OCI-LY7 (cell line): ENCODE results near the gene PLCG1. TPM values are rescaled to one million over a fixed set of nuclear protein-coding genes. Genes with fewer than 3 reads are reported as not detected.

Experiments
- BruUV-seq: library from RNA; stranded (reverse); fragments of 400-500 nt; replicated peaks from 2 replicates; lab custom pipeline; 2021; lab: Mats Ljungman, UMichigan
- CTCF ChIA-PET: fragments of 300-600 bp; sonication (Branson Sonifier 250); formaldehyde crosslinking; loops from one replicate; lab custom pipeline; 2022; ENCODE audit warnings: antibody characterized with exemption; ENCODE audit not compliant: unreplicated experiment; lab: Charles Lee
- POLR2A ChIA-PET: fragments of 300-600 bp; sonication (Branson Sonifier 250); formaldehyde crosslinking; loops from one replicate; lab custom pipeline; 2022; ENCODE audit warnings: antibody characterized with exemption; lab: Charles Lee
- DNase-seq: peaks from one replicate; pipeline ENCODE4 v3.0.0-alpha.2; 2015; ENCODE audit warnings: low spot score
- H2AFZ ChIP-seq: fragments of 200-600 bp; sonication (generic), shearing (Covaris generic); 2 replicates; pipeline ENCODE4 v1.6.1; 2014; ENCODE audit warnings: mild to moderate bottlenecking, antibody characterized with exemption, low read length, moderate library complexity
- H3K27ac ChIP-seq: fragments of 200-600 bp; sonication (generic); 2 replicates; pipeline ENCODE4 v1.5.1; 2014; ENCODE audit warnings: mixed run types, low read depth, mild to moderate bottlenecking, moderate library complexity, low read length, inconsistent platforms; ENCODE audit not compliant: poor library complexity, severe bottlenecking
- H3K36me3 ChIP-seq: fragments of 200-600 bp; sonication (generic); 2 replicates; pipeline ENCODE4 v1.6.1; 2014; ENCODE audit warnings: mild to moderate bottlenecking, antibody characterized with exemption, low read length, moderate library complexity, mixed read lengths; ENCODE audit not compliant: insufficient read depth
- H3K4me1 ChIP-seq: fragments of 200-600 bp; sonication (generic); 2 replicates; pipeline ENCODE4 v1.5.1; 2014; ENCODE audit warnings: mild to moderate bottlenecking, low read length; ENCODE audit not compliant: insufficient read depth, poor library complexity, severe bottlenecking
- H3K4me2 ChIP-seq: fragments of 200-600 bp; sonication (generic); 2 replicates; pipeline ENCODE4 v1.6.1; 2014; ENCODE audit warnings: mild to moderate bottlenecking, low read length
- H3K4me3 ChIP-seq: fragments of 200-600 bp; sonication (generic); 2 replicates; pipeline ENCODE4 v1.5.1; 2014; ENCODE audit warnings: mild to moderate bottlenecking, low read depth, low read length; ENCODE audit not compliant: poor library complexity, severe bottlenecking
- H3K79me2 ChIP-seq: fragments of 200-600 bp; sonication (generic); 2 replicates; pipeline ENCODE4 v1.6.1; 2016; ENCODE audit warnings: low read depth, mild to moderate bottlenecking, low read length, moderate library complexity, mixed read lengths; ENCODE audit not compliant: insufficient read depth
- H3K9me2 ChIP-seq: fragments of 200-600 bp; sonication (generic); 2 replicates; pipeline ENCODE4 v1.6.1; 2016; ENCODE audit warnings: mild to moderate bottlenecking, low read length, mixed read lengths; ENCODE audit not compliant: insufficient read depth
- H3K9me3 ChIP-seq: fragments of 200-600 bp; sonication (generic); 2 replicates; pipeline ENCODE4 v1.6.1; 2014; ENCODE audit warnings: mild to moderate bottlenecking, mixed run types, low read length, mixed read lengths
- H4K20me1 ChIP-seq: fragments of 200-600 bp; sonication (generic); 2 replicates; pipeline ENCODE4 v1.6.1; 2014; ENCODE audit warnings: mild to moderate bottlenecking, antibody characterized with exemption, low read length, moderate library complexity, mixed read lengths; ENCODE audit not compliant: insufficient read depth
- EZH2phosphoT487 ChIP-seq: fragments of 200-600 bp; sonication (generic); IDR thresholded peaks from 2 replicates; pipeline ENCODE4 v1.6.1; 2018; ENCODE audit warnings: low read depth, borderline replicate concordance, mild to moderate bottlenecking, mixed run types, antibody characterized with exemption, low read length, moderate library complexity, mixed read lengths
- intact Hi-C: fragments of 100-400 bp; cut with micrococcal nuclease; formaldehyde crosslinking; loops from one replicate; pipeline ENCODE4 v1.10.0; 2022; ENCODE audit not compliant: unreplicated experiment
- total RNA-seq, 2 experiments: library from RNA; depleted of rRNA in 1 of 2; stranded (reverse); fragments of >200 nt in 1 of 2; shearing (Covaris generic) in 1 of 2; gene quantifications; 2 replicates each; pipeline ENCODE4 v1.2.3, GENCODE V29; 2014 to 2022
- TF ChIP-seq, protein P1 (sequence below): fragments of 200-600 bp; sonication (generic); conservative IDR thresholded peaks from 2 replicates; pipeline ENCODE4 v1.5.1; 2014; ENCODE audit warnings: mild to moderate bottlenecking, antibody characterized with exemption, low read length, moderate library complexity, mixed read lengths

The PLCG1 gene
- total RNA-seq, 2 experiments from 2014 or later, result 103 to 121 TPM

DNA sequence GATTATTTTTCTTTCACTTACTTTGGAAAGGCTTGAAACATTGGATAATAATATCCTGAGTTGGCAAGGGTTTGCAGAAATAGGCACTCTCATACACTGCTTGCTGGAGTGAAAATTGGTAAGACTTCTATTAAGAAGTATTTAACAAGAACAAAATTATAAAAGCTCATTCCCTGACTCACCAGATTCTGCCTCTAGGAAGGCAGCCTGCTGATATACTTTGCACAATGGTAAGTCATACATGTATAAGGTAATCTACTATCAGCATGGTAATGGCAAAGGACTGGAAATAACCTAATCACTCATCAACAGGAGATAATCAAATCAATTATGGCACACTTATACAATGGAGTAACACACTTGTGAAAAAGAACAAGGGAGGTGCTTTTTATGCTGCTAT is 85.8 kb downstream of the PLCG1 start:
- no TSS peak for BruUV-seq
- Histone ChIP-seq H3K9me2 (no peaks in the 10 kb centered on the region), H4K20me1 (no peaks in the 10 kb centered on the region), H3K27ac (no peak overlapping the region), H3K36me3 (no peaks in the 10 kb centered on the region), H3K4me1 (no peaks in the 10 kb centered on the region), H3K79me2 (no peaks in the 10 kb centered on the region), H2AFZ (no peak overlapping the region), H3K9me3 (no peaks in the 10 kb centered on the region), H3K4me3 (no peak overlapping the region), H3K4me2 (no peak overlapping the region)
- DNase-seq, result no peak
- TF ChIP-seq, protein P1, sequence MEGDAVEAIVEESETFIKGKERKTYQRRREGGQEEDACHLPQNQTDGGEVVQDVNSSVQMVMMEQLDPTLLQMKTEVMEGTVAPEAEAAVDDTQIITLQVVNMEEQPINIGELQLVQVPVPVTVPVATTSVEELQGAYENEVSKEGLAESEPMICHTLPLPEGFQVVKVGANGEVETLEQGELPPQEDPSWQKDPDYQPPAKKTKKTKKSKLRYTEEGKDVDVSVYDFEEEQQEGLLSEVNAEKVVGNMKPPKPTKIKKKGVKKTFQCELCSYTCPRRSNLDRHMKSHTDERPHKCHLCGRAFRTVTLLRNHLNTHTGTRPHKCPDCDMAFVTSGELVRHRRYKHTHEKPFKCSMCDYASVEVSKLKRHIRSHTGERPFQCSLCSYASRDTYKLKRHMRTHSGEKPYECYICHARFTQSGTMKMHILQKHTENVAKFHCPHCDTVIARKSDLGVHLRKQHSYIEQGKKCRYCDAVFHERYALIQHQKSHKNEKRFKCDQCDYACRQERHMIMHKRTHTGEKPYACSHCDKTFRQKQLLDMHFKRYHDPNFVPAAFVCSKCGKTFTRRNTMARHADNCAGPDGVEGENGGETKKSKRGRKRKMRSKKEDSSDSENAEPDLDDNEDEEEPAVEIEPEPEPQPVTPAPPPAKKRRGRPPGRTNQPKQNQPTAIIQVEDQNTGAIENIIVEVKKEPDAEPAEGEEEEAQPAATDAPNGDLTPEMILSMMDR, result no peak
- TF ChIP-seq EZH2phosphoT487, result no peak
- CTCF ChIA-PET, result no interaction called here
- intact Hi-C loops, result no loop called here
- POLR2A ChIA-PET, result no interaction called here

DNA sequence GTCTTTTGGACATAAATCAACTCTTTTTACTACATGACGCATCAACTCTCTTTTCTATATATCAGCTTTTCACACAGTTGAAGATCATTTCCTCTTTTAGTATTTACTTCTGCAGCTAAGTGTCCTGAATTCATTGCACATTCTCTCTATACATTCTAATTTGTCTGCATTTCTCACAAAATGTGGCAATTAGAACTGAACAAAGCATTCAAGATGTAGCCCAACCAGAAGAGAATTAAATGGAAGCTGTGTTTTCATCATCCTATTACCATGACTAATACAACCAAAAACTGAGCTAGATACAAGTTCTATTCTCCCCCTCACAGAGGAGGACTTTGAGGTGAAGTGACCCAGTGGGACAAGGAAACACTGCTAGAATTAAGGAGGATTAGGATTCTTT is 86.9 kb downstream of the PLCG1 start:
- Histone ChIP-seq H3K4me1 (no peaks in the 10 kb centered on the region), H3K4me3 (no peak overlapping the region), H3K9me3 (no peaks in the 10 kb centered on the region), H3K4me2 (no peak overlapping the region), H3K79me2 (no peaks in the 10 kb centered on the region), H3K9me2 (no peaks in the 10 kb centered on the region), H2AFZ (no peak overlapping the region), H3K36me3 (no peaks in the 10 kb centered on the region), H4K20me1 (no peaks in the 10 kb centered on the region), H3K27ac (no peak overlapping the region)
- BruUV-seq, result no TSS peak
- intact Hi-C loops, result no loop called here
- no peak for DNase-seq
- ChIA-PET POLR2A (interaction anchor here (0.5 to 1.1 kb wide), 5 partner anchors 17 to 116 kb away, joined by 3 to 4 read pairs (median 3); partner anchors contain the start of gene LPIN3), CTCF (interaction anchor here (0.9 kb wide), 1 partner anchor 483 kb away, joined by 4 read pairs; no protein-coding TSS in a partner anchor)
- TF ChIP-seq, protein P1, result no peak
- no peak for TF ChIP-seq EZH2phosphoT487

DNA sequence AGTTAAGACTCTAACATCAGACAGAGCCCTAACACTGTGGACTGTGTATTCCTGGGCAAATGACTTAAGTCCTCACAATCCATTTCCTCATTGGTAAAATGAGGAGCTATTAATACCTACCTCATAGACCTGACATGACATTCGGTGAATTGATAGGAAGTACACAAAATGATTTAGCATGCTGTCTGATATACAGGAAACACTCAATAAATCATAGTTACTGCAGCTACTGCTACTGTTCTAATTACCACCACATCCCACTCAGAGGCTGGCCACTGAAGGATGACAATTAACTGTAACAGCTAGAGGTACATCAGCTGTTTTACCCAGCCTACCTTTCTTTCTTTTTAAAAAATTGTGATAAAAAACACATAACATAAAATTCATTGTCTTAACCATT is 87.7 kb downstream of the PLCG1 start:
- Histone ChIP-seq H3K4me3 (no peak overlapping the region), H3K9me2 (no peaks in the 10 kb centered on the region), H3K36me3 (no peaks in the 10 kb centered on the region), H3K79me2 (no peaks in the 10 kb centered on the region), H3K4me2 (no peak overlapping the region), H3K9me3 (no peaks in the 10 kb centered on the region), H3K27ac (no peak overlapping the region), H4K20me1 (no peaks in the 10 kb centered on the region), H3K4me1 (no peaks in the 10 kb centered on the region), H2AFZ (no peak overlapping the region)
- POLR2A ChIA-PET, result interaction anchor here (0.7 to 0.9 kb wide), 3 partner anchors 32 to 203 kb away, joined by 3 read pairs; no protein-coding TSS in a partner anchor
- TF ChIP-seq, protein P1, result no peak
- no peak for TF ChIP-seq EZH2phosphoT487
- intact Hi-C loops, result no loop called here
- DNase-seq, result no peak
- no TSS peak for BruUV-seq
- CTCF ChIA-PET, result no interaction called here
